AG04450 (cell line): ENCODE data around the gene SNCA. TPM values are rescaled to one million over a fixed set of nuclear protein-coding genes. Genes with fewer than 3 reads are reported as not detected.
A peak's percentile ranks its signal among the peaks of the same experiment; 100 is the strongest.

ENCODE experiments used
- CTCF ChIA-PET: fragments of 300-600, 350-600 bp; formaldehyde crosslinking; extraction: SDS; loops from one replicate; lab custom pipeline; 2022; ENCODE audit warnings: antibody characterized with exemption, inconsistent platforms; lab: Charles Lee
- POLR2A ChIA-PET: fragments of 350-600 bp; formaldehyde crosslinking; extraction: SDS; loops from one replicate; lab custom pipeline; 2021; ENCODE audit warnings: antibody characterized with exemption, inconsistent platforms; lab: Yijun Ruan, JAX
- DNase-seq: peaks from one replicate; pipeline ENCODE4 v3.0.0-alpha.2; 2011; ENCODE audit warnings: low read depth, low spot score
- H3K27ac ChIP-seq: one replicate; pipeline ENCODE4 v1.5.1; 2012; ENCODE audit warnings: low read depth, low read length, control low read depth
- H3K27me3 ChIP-seq: one replicate; pipeline ENCODE4 v1.6.0; 2012; ENCODE audit warnings: low read length; ENCODE audit not compliant: control insufficient read depth, insufficient read depth
- H3K4me3 ChIP-seq: 2 replicates; pipeline ENCODE4 v1.5.1; 2011; ENCODE audit warnings: mild to moderate bottlenecking, low read depth, low read length, control low read depth
- H3K9me3 ChIP-seq: 2 replicates; pipeline ENCODE4 v1.5.1; 2012; ENCODE audit warnings: low read length; ENCODE audit not compliant: control insufficient read depth, insufficient read depth
- polyA minus RNA-seq: library from RNA; depleted of rRNA, polyadenylated mRNA; stranded (reverse); fragments of >200 nt; gene quantifications from 2 replicates; pipeline ENCODE4 v1.2.3, GENCODE V29; 2011; rRNA and poly(A)+ RNA removed
- polyA plus RNA-seq: library from polyadenylated mRNA; depleted of rRNA; stranded (reverse); fragments of >200 nt; gene quantifications from 2 replicates; pipeline ENCODE4 v1.2.3, GENCODE V29; 2011; rRNA removed
- TF ChIP-seq, protein P1 (sequence below): IDR thresholded peaks from 2 replicates; pipeline ENCODE4 v1.5.1; 2011; ENCODE audit warnings: low read depth, low read length, control low read depth, inconsistent platforms

SNCA gene
- polyA plus RNA-seq (2.5 and 2.9 TPM in 2 replicates), polyA minus RNA-seq (1.1 and 1.8 TPM in 2 replicates)

GRCh38 chr4:89836897-89837384, at the start of gene SNCA:
SNCA (minus strand) TSS chr4:89837161; CDS start chr4:89835667, 1,494 bp downstream.
- CTCF ChIA-PET: no interaction called here

GRCh38 chr4:89879215-89879614, 42.3 kb upstream of the SNCA start:
- H3K27ac ChIP-seq: no peak overlapping the region
- DNase-seq: no peak
- no peaks in the 10 kb centered on the region for H3K27me3 ChIP-seq
- TF ChIP-seq, protein P1, sequence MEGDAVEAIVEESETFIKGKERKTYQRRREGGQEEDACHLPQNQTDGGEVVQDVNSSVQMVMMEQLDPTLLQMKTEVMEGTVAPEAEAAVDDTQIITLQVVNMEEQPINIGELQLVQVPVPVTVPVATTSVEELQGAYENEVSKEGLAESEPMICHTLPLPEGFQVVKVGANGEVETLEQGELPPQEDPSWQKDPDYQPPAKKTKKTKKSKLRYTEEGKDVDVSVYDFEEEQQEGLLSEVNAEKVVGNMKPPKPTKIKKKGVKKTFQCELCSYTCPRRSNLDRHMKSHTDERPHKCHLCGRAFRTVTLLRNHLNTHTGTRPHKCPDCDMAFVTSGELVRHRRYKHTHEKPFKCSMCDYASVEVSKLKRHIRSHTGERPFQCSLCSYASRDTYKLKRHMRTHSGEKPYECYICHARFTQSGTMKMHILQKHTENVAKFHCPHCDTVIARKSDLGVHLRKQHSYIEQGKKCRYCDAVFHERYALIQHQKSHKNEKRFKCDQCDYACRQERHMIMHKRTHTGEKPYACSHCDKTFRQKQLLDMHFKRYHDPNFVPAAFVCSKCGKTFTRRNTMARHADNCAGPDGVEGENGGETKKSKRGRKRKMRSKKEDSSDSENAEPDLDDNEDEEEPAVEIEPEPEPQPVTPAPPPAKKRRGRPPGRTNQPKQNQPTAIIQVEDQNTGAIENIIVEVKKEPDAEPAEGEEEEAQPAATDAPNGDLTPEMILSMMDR: no peak
- no peak overlapping the region for H3K4me3 ChIP-seq
- POLR2A ChIA-PET: no interaction called here
- no peaks in the 10 kb centered on the region for H3K9me3 ChIP-seq
- CTCF ChIA-PET: interaction anchor here (2.1 kb wide), 1 partner anchor 222 kb away, joined by 7 read pairs; no protein-coding TSS in a partner anchor

More at GRCh38 chr4:89836897-89837384, at the start of gene SNCA:
- TF ChIP-seq, protein P1: no peak
- Histone ChIP-seq H3K27me3 (peaks cover 31% of the 10 kb centered on the region), H3K4me3 (peak within 1 kb of the TSS; percentile 64), H3K9me3 (peaks cover 2% of the 10 kb centered on the region), H3K27ac (no peak within 1 kb of the TSS)
- POLR2A ChIA-PET: no interaction called here
- no peak for DNase-seq

DNA sequence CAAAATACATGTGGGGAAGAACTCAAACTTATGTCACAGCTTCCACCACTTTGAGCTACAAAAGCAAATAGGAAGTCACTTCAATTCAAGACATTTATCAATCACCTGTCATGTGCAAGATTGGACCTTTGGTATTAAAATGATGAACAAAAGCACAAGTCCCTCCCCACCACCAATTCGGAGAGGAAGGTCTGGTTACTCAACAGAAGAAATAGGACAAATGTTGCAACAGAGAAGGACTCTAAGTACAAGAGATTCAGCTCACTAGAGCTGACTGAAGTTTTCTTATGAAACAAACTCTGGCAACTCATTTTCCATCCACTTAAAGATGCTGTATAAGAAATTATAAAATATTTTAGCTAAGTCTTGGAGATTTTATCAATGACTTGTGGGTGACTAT, 41.6 kb upstream of the SNCA start:
- Histone ChIP-seq H3K4me3 (no peak overlapping the region), H3K27me3 (no peaks in the 10 kb centered on the region), H3K27ac (no peak overlapping the region), H3K9me3 (no peaks in the 10 kb centered on the region)
- TF ChIP-seq, protein P1: no peak
- DNase-seq: no peak
- POLR2A ChIA-PET: no interaction called here
- CTCF ChIA-PET: interaction anchor here (1.0 to 2.2 kb wide), 4 partner anchors 10 to 393 kb away, joined by 4 to 12 read pairs (median 6); no protein-coding TSS in a partner anchor

DNA sequence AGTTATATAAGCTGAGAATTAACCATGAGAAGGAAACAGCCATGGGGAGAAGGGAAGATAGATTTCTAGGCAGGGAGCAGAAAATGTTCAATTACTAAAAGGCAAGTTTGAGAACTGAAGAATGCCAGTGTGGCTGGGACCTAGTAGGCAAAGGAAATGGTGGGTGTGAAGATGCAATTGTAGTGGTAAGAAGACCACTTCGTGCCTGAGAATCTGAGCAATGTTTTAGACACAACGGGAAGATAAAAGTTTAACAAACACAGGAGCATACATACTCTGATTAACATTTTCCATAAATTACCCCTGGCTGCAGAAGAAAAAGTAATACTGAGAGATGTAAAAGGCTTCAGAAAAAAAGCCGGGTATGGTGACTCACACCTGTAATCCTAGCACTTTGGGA, 39.6 kb upstream of the SNCA start:
- POLR2A ChIA-PET: no interaction called here

DNA sequence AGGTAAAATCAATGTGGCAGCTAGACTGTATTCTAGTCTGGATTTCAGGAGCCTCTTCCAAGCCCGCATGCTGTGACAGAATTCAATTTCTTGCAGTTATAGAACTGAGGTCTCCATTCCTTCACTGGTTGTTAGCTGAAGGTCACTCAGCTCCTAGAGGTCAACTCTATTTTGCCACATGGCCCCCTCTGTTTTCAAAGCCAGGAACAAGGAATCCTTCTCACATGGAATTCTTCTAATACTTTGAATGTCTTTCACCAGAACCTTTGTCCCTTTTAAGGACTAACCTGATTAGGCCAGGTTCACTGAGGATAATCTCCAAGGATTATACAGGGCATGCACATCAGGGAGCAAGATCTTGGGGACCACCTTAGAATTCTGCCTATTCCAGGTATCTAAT, 34.2 kb upstream of the SNCA start:
- Histone ChIP-seq H3K27ac (no peak overlapping the region), H3K4me3 (no peak overlapping the region), H3K27me3 (no peaks in the 10 kb centered on the region), H3K9me3 (no peaks in the 10 kb centered on the region)
- no peak for DNase-seq
- ChIA-PET POLR2A (no interaction called here), CTCF (interaction anchor here (0.8 to 7.8 kb wide), 4 partner anchors 32 to 388 kb away, joined by 3 to 102 read pairs (median 38); no protein-coding TSS in a partner anchor)
- TF ChIP-seq, protein P1: no peak

More for the DNA sequence above, 39.6 kb upstream of the SNCA start:
- no peaks in the 10 kb centered on the region for H3K9me3 ChIP-seq
- CTCF ChIA-PET: interaction anchor here (1.2 kb wide), 1 partner anchor 219 kb away, joined by 3 read pairs; no protein-coding TSS in a partner anchor
- no peak overlapping the region for H3K4me3 ChIP-seq
- H3K27me3 ChIP-seq: no peaks in the 10 kb centered on the region
- no peak overlapping the region for H3K27ac ChIP-seq
- no peak for DNase-seq
- TF ChIP-seq, protein P1: no peak
